Measurements from ENCODE around the gene ACTG2.

ACTG2 gene

DNA sequence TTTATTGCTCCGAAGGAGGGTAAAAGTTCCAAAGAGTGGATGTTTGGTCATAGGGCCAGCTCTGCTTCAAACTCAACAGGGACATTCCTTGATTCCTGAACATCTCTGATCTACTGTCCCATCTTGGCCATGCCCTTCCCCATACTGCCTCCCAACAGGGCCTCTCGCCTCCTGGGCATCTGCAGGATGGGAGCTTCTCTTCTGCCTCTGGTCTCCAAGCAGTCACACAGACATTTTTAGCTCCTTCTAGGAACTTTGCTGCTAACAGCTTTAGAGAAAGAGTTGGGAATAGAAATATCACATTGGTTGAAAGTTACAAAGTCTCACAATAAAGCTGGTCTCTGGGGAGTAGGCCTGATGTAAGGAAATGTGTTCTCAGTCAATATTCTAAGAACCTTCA is 24.5 kb downstream of the ACTG2 start:
- Histone ChIP-seq H3K27me3 (ENCODE audit: low read depth, low read length) (no peaks in the 10 kb centered on the region), H3K4me1 (ENCODE audit: control insufficient read depth in 1 of 2, insufficient read depth in 2 of 2, low read length in 2 of 2) (no peaks in the 10 kb centered on the region), H3K9me3 (ENCODE audit: control insufficient read depth in 1 of 2, low read length in 2 of 2) (no peaks in the 10 kb centered on the region), H3K4me3 (ENCODE audit: low read depth in 1 of 2, low read length in 2 of 2) (no peak overlapping the region), H3K27ac (ENCODE audit: low read length) (no peak overlapping the region), H3K36me3 (ENCODE audit: control insufficient read depth in 1 of 2, insufficient read depth in 2 of 2, low read length in 2 of 2) (peaks cover 3 to 35% of the 10 kb centered on the region in 2 donors)

GRCh38 chr2:73917696-73918207 is 24.9 kb downstream of the ACTG2 start:
- H3K27ac ChIP-seq (ENCODE audit: low read length), result no peak overlapping the region
- H3K36me3 ChIP-seq (ENCODE audit: control insufficient read depth in 1 of 2, insufficient read depth in 2 of 2, low read length in 2 of 2), result peaks cover 0 to 32% of the 10 kb centered on the region in 2 donors
- H3K4me1 ChIP-seq (ENCODE audit: control insufficient read depth in 1 of 2, insufficient read depth in 2 of 2, low read length in 2 of 2), result no peaks in the 10 kb centered on the region
- H3K9me3 ChIP-seq (ENCODE audit: control insufficient read depth in 1 of 2, low read length in 2 of 2), result no peaks in the 10 kb centered on the region
- H3K27me3 ChIP-seq (ENCODE audit: low read depth, low read length), result no peaks in the 10 kb centered on the region
- H3K4me3 ChIP-seq (ENCODE audit: low read depth in 1 of 2, low read length in 2 of 2), result no peak overlapping the region

GRCh38 chr2:73918856-73919255 is 26.0 kb downstream of the ACTG2 start:
- Histone ChIP-seq H3K27ac (ENCODE audit: low read length) (no peak overlapping the region), H3K9me3 (ENCODE audit: control insufficient read depth in 1 of 2, low read length in 2 of 2) (no peaks in the 10 kb centered on the region), H3K4me3 (ENCODE audit: low read depth in 1 of 2, low read length in 2 of 2) (no peak overlapping the region), H3K36me3 (ENCODE audit: control insufficient read depth in 1 of 2, insufficient read depth in 2 of 2, low read length in 2 of 2) (peaks cover 0 to 26% of the 10 kb centered on the region in 2 donors), H3K27me3 (ENCODE audit: low read depth, low read length) (no peaks in the 10 kb centered on the region), H3K4me1 (ENCODE audit: control insufficient read depth in 1 of 2, insufficient read depth in 2 of 2, low read length in 2 of 2) (no peaks in the 10 kb centered on the region)

DNA sequence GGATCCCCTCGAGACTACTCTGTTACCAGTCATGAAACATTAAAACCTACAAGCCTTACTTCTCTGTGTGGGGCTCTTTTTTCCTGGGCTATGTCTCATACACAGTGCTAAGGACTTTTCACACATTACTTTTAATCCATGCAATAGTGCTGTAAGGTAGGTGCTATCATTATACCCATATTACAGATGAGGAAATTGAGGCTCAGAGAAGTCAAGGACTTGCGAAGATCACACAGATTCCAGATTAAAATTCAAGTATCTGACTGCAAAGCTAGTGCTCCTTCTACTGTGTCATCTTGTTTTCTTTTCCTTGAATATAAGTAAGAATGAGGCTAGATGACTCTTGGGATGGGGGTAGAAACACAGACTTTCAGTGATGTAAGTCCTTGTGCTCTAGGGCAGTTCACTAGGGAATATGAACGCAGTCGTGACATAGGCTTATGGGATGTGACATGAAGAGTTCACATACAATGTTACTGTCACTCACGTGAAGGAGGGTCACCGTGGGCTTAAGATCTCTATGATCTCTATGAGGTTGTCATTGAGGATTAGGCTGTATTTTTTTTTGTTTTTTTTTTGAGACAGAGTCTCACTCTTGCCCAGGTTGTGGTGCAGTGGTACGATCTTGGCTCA is 26.9 kb downstream of the ACTG2 start:
- H3K4me1 ChIP-seq (ENCODE audit: control insufficient read depth in 1 of 2, insufficient read depth in 2 of 2, low read length in 2 of 2), result no peaks in the 10 kb centered on the region
- H3K27me3 ChIP-seq (ENCODE audit: low read depth, low read length), result no peaks in the 10 kb centered on the region
- no peak overlapping the region for H3K4me3 ChIP-seq (ENCODE audit: low read depth in 1 of 2, low read length in 2 of 2)
- H3K36me3 ChIP-seq (ENCODE audit: control insufficient read depth in 1 of 2, insufficient read depth in 2 of 2, low read length in 2 of 2), result peaks cover 0 to 18% of the 10 kb centered on the region in 2 donors
- no peak overlapping the region for H3K27ac ChIP-seq (ENCODE audit: low read length)
- no peaks in the 10 kb centered on the region for H3K9me3 ChIP-seq (ENCODE audit: control insufficient read depth in 1 of 2, low read length in 2 of 2)

DNA sequence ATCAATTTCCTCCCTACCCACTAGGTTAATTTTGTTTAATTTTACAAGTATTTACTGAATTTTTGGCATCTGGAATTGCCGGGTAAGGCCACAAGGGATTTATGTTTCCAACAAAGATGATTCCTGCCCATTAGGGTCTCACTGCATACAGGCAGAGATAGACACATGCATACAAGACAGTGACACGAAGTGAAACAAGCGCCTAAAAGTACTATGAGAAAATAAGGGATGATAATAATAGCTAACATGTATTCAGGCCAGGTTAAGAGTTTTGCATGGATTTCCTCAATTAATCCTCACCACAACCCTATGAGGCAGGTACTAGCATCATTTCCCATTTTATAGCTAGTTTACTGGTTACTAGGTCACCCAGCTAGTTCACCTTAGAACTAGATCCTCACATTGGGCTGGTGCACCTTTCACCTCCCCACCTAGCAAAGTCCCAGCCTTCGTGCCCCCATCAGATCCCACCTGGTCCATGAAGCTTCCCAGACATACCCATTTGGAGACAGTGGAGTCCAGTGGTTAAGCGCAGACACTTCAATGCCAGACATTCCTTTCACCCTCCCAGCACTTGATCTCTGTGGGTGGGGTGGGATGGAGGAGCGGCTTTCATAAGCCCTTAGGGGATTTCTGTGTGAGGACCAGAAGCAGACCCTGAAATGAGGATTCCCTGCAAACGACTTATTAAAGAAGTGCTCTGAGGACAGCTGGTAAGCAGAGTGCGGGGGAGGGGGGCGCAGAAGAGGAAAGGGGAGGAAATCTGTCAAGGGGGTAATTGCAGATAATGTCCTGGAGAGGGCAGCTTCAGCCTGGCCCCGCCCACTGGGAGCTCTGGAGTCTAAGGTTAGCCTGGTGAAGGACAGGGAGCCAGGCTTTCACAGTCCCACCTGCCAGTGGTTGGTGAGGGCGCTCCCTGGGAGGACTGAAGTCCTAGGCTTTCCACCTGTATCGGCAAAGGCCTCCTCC is 28.1 kb downstream of the ACTG2 start:
- H3K27me3 ChIP-seq (ENCODE audit: low read depth, low read length), result no peaks in the 10 kb centered on the region
- H3K27ac ChIP-seq (ENCODE audit: low read length), result no peak overlapping the region
- no peaks in the 10 kb centered on the region for H3K4me1 ChIP-seq (ENCODE audit: control insufficient read depth in 1 of 2, insufficient read depth in 2 of 2, low read length in 2 of 2)
- no peak overlapping the region for H3K4me3 ChIP-seq (ENCODE audit: low read depth in 1 of 2, low read length in 2 of 2)
- H3K36me3 ChIP-seq (ENCODE audit: control insufficient read depth in 1 of 2, insufficient read depth in 2 of 2, low read length in 2 of 2), result peaks cover 0 to 10% of the 10 kb centered on the region in 2 donors
- no peaks in the 10 kb centered on the region for H3K9me3 ChIP-seq (ENCODE audit: control insufficient read depth in 1 of 2, low read length in 2 of 2)

- H3K4me1 ChIP-seq (ENCODE audit: control insufficient read depth in 1 of 2, insufficient read depth in 2 of 2, low read length in 2 of 2), result no peaks in the 10 kb centered on the region
- no peak overlapping the region for H3K4me3 ChIP-seq (ENCODE audit: low read depth in 1 of 2, low read length in 2 of 2)
These were observed 28.8 kb downstream of the ACTG2 start for GRCh38 chr2:73921581-73921980.

DNA sequence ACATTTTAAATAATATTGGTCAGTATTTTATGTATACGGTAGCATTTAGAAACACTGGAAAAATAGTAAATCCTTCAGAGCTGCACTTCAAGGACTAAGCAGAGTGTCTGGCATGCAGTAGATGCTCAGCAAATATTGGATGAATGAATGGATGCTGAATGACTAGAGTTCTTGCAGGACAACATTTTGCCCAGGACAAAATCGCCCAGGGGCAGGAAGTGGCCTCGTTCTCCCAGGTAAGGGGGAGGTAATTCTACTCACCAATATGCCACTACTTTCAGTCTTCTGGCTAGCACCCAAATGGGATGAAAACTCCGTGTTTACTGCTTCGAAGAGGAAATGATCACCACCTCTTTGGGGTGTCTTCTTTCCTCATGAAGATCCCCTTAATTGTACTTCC is 29.9 kb downstream of the ACTG2 start:
- Histone ChIP-seq H3K27me3 (ENCODE audit: low read depth, low read length) (no peaks in the 10 kb centered on the region), H3K4me3 (ENCODE audit: low read depth in 1 of 2, low read length in 2 of 2) (no peak overlapping the region), H3K4me1 (ENCODE audit: control insufficient read depth in 1 of 2, insufficient read depth in 2 of 2, low read length in 2 of 2) (peaks cover 1 to 3% of the 10 kb centered on the region in 2 donors), H3K27ac (ENCODE audit: low read length) (no peak overlapping the region), H3K36me3 (ENCODE audit: control insufficient read depth in 1 of 2, insufficient read depth in 2 of 2, low read length in 2 of 2) (peaks cover 0 to 7% of the 10 kb centered on the region in 2 donors), H3K9me3 (ENCODE audit: control insufficient read depth in 1 of 2, low read length in 2 of 2) (no peaks in the 10 kb centered on the region)

More at GRCh38 chr2:73921581-73921980, 28.8 kb downstream of the ACTG2 start:
- H3K9me3 ChIP-seq (ENCODE audit: control insufficient read depth in 1 of 2, low read length in 2 of 2), result no peaks in the 10 kb centered on the region
- peaks cover 0 to 10% of the 10 kb centered on the region in 2 donors for H3K36me3 ChIP-seq (ENCODE audit: control insufficient read depth in 1 of 2, insufficient read depth in 2 of 2, low read length in 2 of 2)
- no peaks in the 10 kb centered on the region for H3K27me3 ChIP-seq (ENCODE audit: low read depth, low read length)
- H3K27ac ChIP-seq (ENCODE audit: low read length), result no peak overlapping the region

DNA sequence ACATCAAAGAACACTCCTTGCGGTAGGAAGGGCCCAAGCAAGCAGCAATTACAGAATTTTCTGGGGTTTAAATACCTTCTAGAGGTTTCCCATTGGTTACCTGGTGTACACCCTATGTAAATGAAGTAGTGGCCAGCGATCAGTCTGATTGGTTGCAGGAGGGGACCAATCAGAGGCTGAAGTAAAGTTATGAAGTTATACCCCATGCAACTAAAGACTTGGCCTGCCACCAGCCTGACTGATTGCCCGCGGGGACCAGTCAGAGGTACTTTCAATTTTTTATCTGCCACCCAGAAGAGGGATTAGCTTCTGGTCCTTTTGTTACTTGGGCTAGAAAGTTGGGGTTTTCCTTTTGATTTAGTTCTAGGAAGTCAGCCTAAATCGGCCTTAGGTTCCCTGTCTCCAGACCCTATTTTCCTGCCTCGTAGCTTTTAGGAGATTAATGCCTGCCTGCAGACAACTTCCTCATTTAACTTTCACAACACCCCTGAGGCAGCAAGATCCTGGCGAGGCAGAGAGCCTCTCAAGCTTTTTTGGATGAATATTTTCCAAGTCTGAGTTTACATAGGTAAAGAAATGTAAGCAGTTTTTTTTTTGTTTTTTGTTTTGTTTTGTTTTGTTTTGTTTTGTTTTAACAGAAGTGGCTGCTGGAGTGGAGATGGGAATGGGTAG is 32.4 kb downstream of the ACTG2 start:
- Histone ChIP-seq H3K4me3 (ENCODE audit: low read depth in 1 of 2, low read length in 2 of 2) (no peak overlapping the region), H3K27ac (ENCODE audit: low read length) (no peak overlapping the region), H3K4me1 (ENCODE audit: control insufficient read depth in 1 of 2, insufficient read depth in 2 of 2, low read length in 2 of 2) (peaks cover 7 to 28% of the 10 kb centered on the region in 2 donors), H3K9me3 (ENCODE audit: control insufficient read depth in 1 of 2, low read length in 2 of 2) (no peaks in the 10 kb centered on the region), H3K36me3 (ENCODE audit: control insufficient read depth in 1 of 2, insufficient read depth in 2 of 2, low read length in 2 of 2) (no peaks in the 10 kb centered on the region), H3K27me3 (ENCODE audit: low read depth, low read length) (no peaks in the 10 kb centered on the region)

DNA sequence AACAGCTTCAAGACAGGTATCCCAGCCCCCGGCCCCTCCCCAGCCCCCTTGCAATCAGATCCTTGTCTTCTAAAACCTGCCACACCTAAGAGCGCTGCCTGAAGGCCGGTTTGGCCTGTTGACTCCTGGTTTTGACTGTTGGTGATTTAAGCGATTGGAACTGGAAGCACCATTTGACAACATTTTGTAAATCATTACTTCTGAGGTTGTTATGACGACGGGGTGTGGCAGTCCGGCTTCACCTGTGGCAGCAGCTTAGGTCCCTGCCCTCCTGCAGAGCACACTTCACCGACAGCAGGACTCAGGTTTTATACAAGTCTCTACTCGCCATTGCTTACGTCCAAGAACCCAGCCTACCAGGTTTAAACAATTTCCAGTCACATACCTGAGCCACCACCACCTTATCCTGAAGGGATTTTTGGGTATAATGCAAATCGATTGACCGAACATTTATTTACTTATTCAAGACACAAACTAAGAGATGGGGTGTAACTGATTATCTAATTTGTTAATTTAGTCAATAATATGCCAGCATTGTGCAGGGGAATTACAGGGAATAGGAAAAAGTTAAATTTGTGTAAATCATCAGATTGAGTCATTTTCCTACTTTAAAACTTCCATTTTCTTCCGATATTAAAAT is 33.2 kb downstream of the ACTG2 start:
- H3K27ac ChIP-seq (ENCODE audit: low read length), result peak overlapping the region; percentile 85
- H3K27me3 ChIP-seq (ENCODE audit: low read depth, low read length), result no peaks in the 10 kb centered on the region
- H3K4me1 ChIP-seq (ENCODE audit: control insufficient read depth in 1 of 2, insufficient read depth in 2 of 2, low read length in 2 of 2), result peaks cover 7 to 28% of the 10 kb centered on the region in 2 donors
- no peaks in the 10 kb centered on the region for H3K36me3 ChIP-seq (ENCODE audit: control insufficient read depth in 1 of 2, insufficient read depth in 2 of 2, low read length in 2 of 2)
- H3K9me3 ChIP-seq (ENCODE audit: control insufficient read depth in 1 of 2, low read length in 2 of 2), result no peaks in the 10 kb centered on the region
- H3K4me3 ChIP-seq (ENCODE audit: low read depth in 1 of 2, low read length in 2 of 2), result peak overlapping the region; percentile 84

GRCh38 chr2:73926493-73927327 is 33.9 kb downstream of the ACTG2 start, which contains the start of gene DGUOK:
Gene DGUOK (plus strand): TSS chr2:73926880. CDS start chr2:73926911, 31 bp downstream.
- no peaks in the 10 kb centered on the region for H3K9me3 ChIP-seq (ENCODE audit: control insufficient read depth in 1 of 2, low read length in 2 of 2)
- H3K4me1 ChIP-seq (ENCODE audit: control insufficient read depth in 1 of 2, insufficient read depth in 2 of 2, low read length in 2 of 2), result peaks cover 7 to 28% of the 10 kb centered on the region in 2 donors
- no peaks in the 10 kb centered on the region for H3K36me3 ChIP-seq (ENCODE audit: control insufficient read depth in 1 of 2, insufficient read depth in 2 of 2, low read length in 2 of 2)
- peak within 1 kb of the TSS; percentile 99 for H3K27ac ChIP-seq (ENCODE audit: low read length)
- H3K4me3 ChIP-seq (ENCODE audit: low read depth in 1 of 2, low read length in 2 of 2), result peak within 1 kb of the TSS; percentile 84
- no peaks in the 10 kb centered on the region for H3K27me3 ChIP-seq (ENCODE audit: low read depth, low read length)
